Activated T-cell treated with anti-CD3 and anti-CD28 coated beads, Interleukin-2, amount 50 U/mL, for 24 hours (primary cell): ENCODE measurements around the gene DUSP15.

Experiments
- DNase-seq: peaks from one replicate; pipeline ENCODE4 v3.0.0-alpha.2; 2020
- H3K27ac Mint-ChIP-seq: 2 replicates; pipeline ENCODE4 v1.8.0; 2020; ENCODE audit warnings: mild to moderate bottlenecking, mixed read lengths
- H3K27me3 Mint-ChIP-seq: 2 replicates; pipeline ENCODE4 v1.8.0; 2020; ENCODE audit warnings: mixed read lengths
- H3K36me3 Mint-ChIP-seq: 2 replicates; pipeline ENCODE4 v1.8.0; 2020; ENCODE audit warnings: low read depth, mixed read lengths
- H3K4me1 Mint-ChIP-seq: 2 replicates; pipeline ENCODE4 v1.8.0; 2020; ENCODE audit warnings: low read depth, mixed read lengths
- H3K4me3 Mint-ChIP-seq: 2 replicates; pipeline ENCODE4 v1.8.0; 2020; ENCODE audit warnings: mild to moderate bottlenecking, moderate library complexity, mixed read lengths
- H3K9me3 Mint-ChIP-seq: 2 replicates; pipeline ENCODE4 v1.8.0; 2020; ENCODE audit warnings: mixed read lengths

Gene DUSP15

DNA sequence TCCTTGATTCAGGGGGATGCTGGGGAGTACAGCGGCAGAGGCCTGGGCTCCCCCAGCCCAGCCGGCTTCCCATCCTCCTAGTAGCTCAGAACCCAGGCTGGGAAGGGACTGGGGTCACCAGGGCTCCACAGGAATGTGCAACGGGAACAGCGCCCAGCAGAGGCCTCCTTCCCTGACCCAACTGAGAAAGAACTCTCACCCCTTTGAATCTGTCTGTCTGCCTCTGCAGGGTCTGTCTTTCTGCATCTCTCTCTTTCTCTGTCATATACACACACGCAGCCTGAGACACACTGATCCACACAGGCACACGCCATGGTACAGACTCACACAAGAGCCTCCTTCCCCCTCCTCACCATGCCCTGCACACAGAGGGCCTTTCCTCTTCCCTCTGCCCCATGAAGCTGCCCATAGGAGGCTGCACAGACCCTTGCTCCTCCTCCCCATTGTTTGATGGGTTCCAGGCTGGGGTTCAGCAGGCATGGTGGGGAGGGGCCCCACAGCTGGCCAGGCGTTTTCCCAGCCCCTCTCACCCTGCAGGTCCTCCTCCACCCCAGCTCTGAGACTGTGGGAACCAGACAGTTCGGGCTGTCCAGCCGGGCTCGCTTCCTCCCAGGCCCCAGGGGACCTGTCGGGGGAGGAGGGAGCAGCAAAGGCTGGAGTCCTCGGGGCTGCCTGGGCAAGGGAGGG lies 27.7 kb downstream of the DUSP15 start:
- Mint-ChIP-seq H3K4me3 (no peak overlapping the region), H3K27me3 (peaks cover 2% of the 10 kb centered on the region), H3K9me3 (no peaks in the 10 kb centered on the region), H3K27ac (no peak overlapping the region), H3K36me3 (no peaks in the 10 kb centered on the region), H3K4me1 (no peaks in the 10 kb centered on the region)
- no peak for DNase-seq

GRCh38 chr20:31841928-31842327 lies 28.4 kb downstream of the DUSP15 start:
- DNase-seq: no peak
- Mint-ChIP-seq H3K9me3 (no peaks in the 10 kb centered on the region), H3K36me3 (no peaks in the 10 kb centered on the region), H3K27me3 (peaks cover 2% of the 10 kb centered on the region), H3K4me1 (no peaks in the 10 kb centered on the region), H3K4me3 (no peak overlapping the region), H3K27ac (no peak overlapping the region)

- Mint-ChIP-seq H3K4me1 (peaks cover 3% of the 10 kb centered on the region), H3K4me3 (no peak overlapping the region), H3K27ac (no peak overlapping the region)
Measured at GRCh38 chr20:31840906-31841816, 29.2 kb downstream of the DUSP15 start.

DNA sequence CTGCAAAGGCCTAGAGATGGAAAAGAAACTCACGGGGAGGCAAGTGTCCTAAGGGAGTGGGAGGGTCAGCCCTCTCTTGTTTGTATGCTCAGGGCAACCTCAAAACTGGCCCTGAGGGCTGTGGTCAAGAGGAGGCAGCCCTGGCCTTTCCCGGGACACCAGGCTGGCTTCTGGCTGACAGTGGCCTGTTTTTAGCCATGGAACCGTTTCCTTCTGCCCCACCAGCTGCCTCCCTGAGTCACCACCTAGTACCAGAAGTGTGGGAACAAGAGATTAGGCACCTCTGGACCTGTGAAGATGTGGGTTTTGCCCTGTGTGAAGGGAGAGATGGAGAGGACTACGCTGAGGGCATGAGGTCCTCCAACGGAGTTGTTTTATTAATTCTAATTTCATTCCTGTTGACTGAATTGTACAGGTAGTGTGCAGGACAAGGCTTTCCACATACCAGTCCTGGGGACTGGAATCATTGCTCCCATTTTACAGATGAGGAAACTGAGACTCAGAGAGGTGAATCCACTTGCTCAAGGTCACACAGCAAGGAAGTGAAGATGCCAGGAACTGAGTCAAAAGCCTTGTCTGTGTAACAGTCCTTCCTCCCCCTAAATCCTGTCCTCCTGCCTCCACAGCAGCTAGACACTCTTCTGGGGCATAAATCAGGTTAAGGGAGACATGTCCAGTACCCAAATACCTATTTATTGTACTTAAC lies 30.4 kb downstream of the DUSP15 start:
- H3K4me1 Mint-ChIP-seq: peaks cover 7% of the 10 kb centered on the region

More at GRCh38 chr20:31840906-31841816, 29.2 kb downstream of the DUSP15 start:
- H3K27me3 Mint-ChIP-seq: no peaks in the 10 kb centered on the region
- DNase-seq: no peak
- H3K9me3 Mint-ChIP-seq: no peaks in the 10 kb centered on the region
- no peaks in the 10 kb centered on the region for H3K36me3 Mint-ChIP-seq

DNA sequence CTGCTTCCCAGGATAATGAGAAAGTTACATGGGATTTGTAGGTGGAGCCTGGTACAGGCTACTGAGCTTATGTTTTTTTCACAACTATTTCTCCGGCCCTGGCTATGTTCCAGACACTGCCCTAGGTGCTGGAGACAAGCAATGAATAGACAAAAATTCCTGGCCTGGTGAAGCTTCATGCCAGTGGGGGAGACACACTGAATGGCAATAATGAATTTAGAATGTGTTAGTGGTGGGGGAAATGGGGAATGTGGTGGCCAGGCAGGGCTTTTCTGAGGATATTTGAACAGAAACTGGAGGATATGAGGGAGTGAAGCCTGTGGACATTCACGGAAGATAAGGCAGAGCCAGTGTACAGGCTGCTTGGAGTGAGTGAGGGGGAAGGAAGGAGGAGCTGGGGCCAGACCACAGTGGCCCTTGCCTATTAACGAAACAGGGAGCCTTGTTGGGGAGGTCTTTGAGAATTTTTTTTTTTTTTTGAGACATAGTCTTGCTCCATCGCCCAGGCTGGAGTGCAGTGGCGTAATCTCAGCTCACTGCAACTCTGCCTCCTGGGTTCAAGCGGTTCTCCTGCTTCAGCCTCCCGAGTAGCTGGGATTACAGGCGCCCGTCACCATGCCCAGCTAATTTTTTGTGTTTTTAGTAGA lies 31.6 kb downstream of the DUSP15 start:
- no peak for DNase-seq
- Mint-ChIP-seq H3K27me3 (no peaks in the 10 kb centered on the region), H3K4me1 (peaks cover 7% of the 10 kb centered on the region), H3K4me3 (no peak overlapping the region), H3K9me3 (no peaks in the 10 kb centered on the region), H3K27ac (no peak overlapping the region), H3K36me3 (no peaks in the 10 kb centered on the region)

More for the DNA sequence above, 30.4 kb downstream of the DUSP15 start:
- no peak for DNase-seq
- no peak overlapping the region for H3K4me3 Mint-ChIP-seq
- no peak overlapping the region for H3K27ac Mint-ChIP-seq
- no peaks in the 10 kb centered on the region for H3K36me3 Mint-ChIP-seq
- H3K9me3 Mint-ChIP-seq: no peaks in the 10 kb centered on the region
- H3K27me3 Mint-ChIP-seq: no peaks in the 10 kb centered on the region

DNA sequence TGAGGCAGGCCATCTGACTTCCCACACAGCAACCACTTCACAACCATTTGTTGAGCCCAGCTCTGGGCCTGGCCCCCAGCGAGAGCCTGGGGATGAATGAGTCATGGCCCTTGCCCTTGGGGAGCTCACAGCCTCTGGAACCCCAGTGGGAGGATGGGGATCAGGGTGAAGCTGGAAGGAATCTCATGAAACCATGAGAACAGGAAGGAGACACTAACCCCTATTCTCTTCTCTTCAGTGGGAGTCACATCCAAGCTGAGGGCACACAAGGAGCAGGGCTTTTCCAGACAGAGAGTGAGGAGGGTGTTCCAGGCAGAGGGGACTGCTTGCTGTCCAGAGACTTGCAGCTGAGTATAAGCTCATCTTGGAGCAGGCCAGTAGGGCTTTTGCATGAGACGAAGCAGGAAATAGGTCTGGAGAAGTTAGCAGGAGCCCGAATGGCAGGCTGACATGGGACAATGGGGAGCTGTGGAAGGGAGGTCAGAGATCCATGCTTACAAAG lies 32.4 kb downstream of the DUSP15 start:
- peaks cover 7% of the 10 kb centered on the region for H3K4me1 Mint-ChIP-seq
- no peaks in the 10 kb centered on the region for H3K9me3 Mint-ChIP-seq
- H3K36me3 Mint-ChIP-seq: no peaks in the 10 kb centered on the region
- DNase-seq: no peak
- no peak overlapping the region for H3K4me3 Mint-ChIP-seq
- no peaks in the 10 kb centered on the region for H3K27me3 Mint-ChIP-seq
- H3K27ac Mint-ChIP-seq: no peak overlapping the region

DNA sequence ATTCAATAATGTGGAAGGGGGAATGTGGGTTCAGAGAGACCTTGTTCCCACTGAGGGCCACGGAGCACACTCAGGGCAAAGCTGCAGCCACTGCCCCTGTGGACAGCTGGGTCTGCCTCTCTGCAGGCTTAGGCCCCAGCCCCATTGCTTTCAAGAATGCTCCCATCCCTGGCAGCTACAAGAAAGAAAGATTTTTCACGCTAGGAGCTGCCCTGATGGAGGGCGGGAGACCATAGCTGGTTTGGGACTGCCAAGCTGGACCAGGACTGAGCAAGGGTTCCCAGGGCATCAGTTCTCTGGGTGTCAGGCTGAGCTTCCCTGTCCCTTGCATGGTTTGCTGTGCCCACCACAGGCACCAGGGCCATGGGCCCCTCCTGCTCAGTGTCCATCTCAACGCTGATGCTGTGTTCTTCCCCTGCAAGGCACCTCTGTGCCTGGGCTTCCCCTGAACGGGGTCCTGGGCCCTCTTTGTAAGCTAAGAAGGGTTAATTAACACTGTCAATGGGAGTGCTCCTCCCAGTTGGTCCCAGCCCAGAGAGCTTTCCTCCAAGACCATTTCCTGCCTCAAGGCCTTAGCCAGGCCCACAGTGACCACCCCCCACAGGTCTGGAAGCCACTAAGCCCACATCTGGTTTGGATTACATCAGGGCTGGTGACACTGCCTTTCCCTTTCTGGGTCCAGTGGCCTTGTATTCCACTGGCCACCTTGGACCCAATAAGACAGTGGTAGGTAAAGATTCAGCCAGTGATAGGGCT lies 33.3 kb downstream of the DUSP15 start:
- no peaks in the 10 kb centered on the region for H3K36me3 Mint-ChIP-seq
- no peaks in the 10 kb centered on the region for H3K27me3 Mint-ChIP-seq
- H3K4me3 Mint-ChIP-seq: no peak overlapping the region
- peaks cover 7% of the 10 kb centered on the region for H3K4me1 Mint-ChIP-seq
- H3K27ac Mint-ChIP-seq: no peak overlapping the region
- H3K9me3 Mint-ChIP-seq: no peaks in the 10 kb centered on the region
- DNase-seq: no peak

DNA sequence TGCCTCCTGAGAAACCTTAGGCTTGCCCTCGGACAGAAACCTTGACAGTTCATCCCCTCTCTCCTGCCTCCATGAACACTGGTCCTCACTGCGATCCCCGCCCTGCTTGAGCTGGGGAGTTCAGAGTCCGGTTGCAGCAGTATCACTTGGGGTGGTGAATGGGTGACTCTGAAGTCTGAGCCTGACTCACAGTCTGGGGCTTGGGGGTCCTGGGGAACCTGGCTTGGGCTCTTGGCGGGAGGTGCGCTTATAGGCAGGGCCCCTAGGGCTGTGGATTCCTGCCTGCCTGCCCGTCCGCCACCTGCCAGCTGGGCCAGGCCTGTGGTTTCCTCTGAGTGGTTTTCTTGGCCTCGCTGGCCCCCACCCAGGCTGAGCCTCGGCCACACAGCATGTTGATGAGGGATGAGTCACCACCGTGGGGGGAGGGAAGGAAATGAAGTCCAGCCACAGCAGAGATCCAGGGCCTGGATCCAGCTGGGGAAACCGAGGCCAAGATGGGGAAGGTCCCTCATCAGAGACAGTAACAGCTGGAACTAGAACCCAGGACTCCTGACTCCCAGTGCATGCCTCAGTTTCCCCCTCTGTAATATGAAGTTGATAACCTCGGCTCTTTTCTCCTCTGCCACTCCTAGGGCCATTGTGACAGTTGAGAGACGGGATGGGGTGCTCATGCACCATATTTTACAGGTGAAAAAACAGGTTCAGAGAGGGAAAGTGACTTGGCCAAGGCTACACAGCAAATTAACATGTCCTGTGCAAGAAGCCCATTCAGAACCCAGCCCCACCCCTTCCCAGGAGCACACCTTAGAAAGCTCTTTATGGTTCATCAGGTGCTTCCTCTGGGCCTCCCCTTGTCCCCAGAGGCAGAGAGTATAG lies 34.1 kb downstream of the DUSP15 start:
- H3K9me3 Mint-ChIP-seq: no peaks in the 10 kb centered on the region
- peaks cover 7% of the 10 kb centered on the region for H3K4me1 Mint-ChIP-seq
- no peak overlapping the region for H3K4me3 Mint-ChIP-seq
- no peaks in the 10 kb centered on the region for H3K36me3 Mint-ChIP-seq
- no peaks in the 10 kb centered on the region for H3K27me3 Mint-ChIP-seq
- DNase-seq: no peak
- H3K27ac Mint-ChIP-seq: peak overlapping the region; percentile 52

GRCh38 chr20:31835554-31835953 lies 34.8 kb downstream of the DUSP15 start:
- H3K36me3 Mint-ChIP-seq: no peaks in the 10 kb centered on the region
- H3K4me1 Mint-ChIP-seq: peaks cover 7% of the 10 kb centered on the region

GRCh38 chr20:31833931-31834521 lies 36.3 kb downstream of the DUSP15 start:
- DNase-seq: no peak
- Mint-ChIP-seq H3K9me3 (no peaks in the 10 kb centered on the region), H3K27me3 (no peaks in the 10 kb centered on the region)

More at GRCh38 chr20:31835554-31835953, 34.8 kb downstream of the DUSP15 start:
- DNase-seq: no peak
- H3K27me3 Mint-ChIP-seq: no peaks in the 10 kb centered on the region
- no peaks in the 10 kb centered on the region for H3K9me3 Mint-ChIP-seq
- H3K27ac Mint-ChIP-seq: no peak overlapping the region
- H3K4me3 Mint-ChIP-seq: no peak overlapping the region

DNA sequence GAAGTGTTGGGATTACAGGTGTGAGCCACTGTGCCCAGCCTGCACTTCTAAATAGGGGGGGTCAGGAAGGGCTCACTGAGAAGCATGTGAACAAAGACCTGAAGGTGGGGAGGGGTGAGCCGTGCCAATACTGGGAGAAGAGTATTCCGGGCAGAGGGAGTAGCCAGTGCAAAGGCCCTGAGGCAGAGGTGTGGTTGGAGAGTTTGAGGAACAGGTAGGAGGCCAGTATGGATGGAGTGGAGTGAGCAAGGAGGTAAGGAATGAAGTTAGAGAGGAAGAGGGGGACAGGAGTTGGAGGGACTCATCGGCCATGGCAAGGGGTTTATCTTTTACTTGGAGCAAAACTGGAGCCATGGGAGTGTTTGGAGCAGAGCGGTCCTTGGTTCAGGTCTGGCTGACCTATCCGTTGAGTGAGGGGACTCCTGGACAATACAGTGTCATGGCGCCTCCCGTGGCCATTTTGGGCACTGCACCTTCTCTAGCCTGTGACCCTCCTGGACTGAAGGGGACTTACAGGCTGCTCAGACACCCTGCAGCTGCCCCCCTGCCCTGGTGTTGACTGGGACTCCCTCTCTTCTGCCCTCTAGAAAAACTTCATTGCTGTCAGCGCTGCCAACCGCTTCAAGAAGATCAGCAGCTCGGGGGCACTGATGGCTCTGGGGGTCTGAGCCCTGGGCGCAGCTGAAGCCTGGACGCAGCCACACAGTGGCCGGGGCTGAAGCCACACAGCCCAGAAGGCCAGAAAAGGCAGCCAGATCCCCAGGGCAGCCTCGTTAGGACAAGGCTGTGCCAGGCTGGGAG lies 37.0 kb downstream of the DUSP15 start:
- DNase-seq: peak; percentile 77
- Mint-ChIP-seq H3K9me3 (no peaks in the 10 kb centered on the region), H3K4me1 (peaks cover 7% of the 10 kb centered on the region), H3K27me3 (no peaks in the 10 kb centered on the region), H3K27ac (no peak overlapping the region), H3K36me3 (no peaks in the 10 kb centered on the region), H3K4me3 (no peak overlapping the region)

More at GRCh38 chr20:31833931-31834521, 36.3 kb downstream of the DUSP15 start:
- no peaks in the 10 kb centered on the region for H3K36me3 Mint-ChIP-seq
- peaks cover 7% of the 10 kb centered on the region for H3K4me1 Mint-ChIP-seq
- no peak overlapping the region for H3K27ac Mint-ChIP-seq
- no peak overlapping the region for H3K4me3 Mint-ChIP-seq

- peaks cover 7% of the 10 kb centered on the region for H3K4me1 Mint-ChIP-seq
- no peaks in the 10 kb centered on the region for H3K36me3 Mint-ChIP-seq
- no peaks in the 10 kb centered on the region for H3K27me3 Mint-ChIP-seq
- H3K9me3 Mint-ChIP-seq: no peaks in the 10 kb centered on the region
- peak overlapping the region; percentile 18 for H3K27ac Mint-ChIP-seq
- no peak overlapping the region for H3K4me3 Mint-ChIP-seq
- no peak for DNase-seq
Measured at GRCh38 chr20:31831771-31832306, 38.5 kb downstream of the DUSP15 start.
